Upper lobe of left lung (tissue), 6 donors: ENCODE measurements around the gene OR56A5. TPM values are rescaled to one million over a fixed set of nuclear protein-coding genes. Genes with fewer than 3 reads are reported as not detected.
"Not testable (repeated sequence)": the region's sequence is repeated elsewhere in the genome, so short reads cannot be mapped to it uniquely, and the experiment has no call there.

Experiments
- ATAC-seq, 2 donors: fragments of 200-7000 bp; cut with Tn5 transposase; one replicate each; pipeline ENCODE4 v1.9.1; 2022; ENCODE audit warnings: mild to moderate bottlenecking in 2 of 2, moderate library complexity in 2 of 2; ENCODE audit not compliant: low FRiP score in 2 of 2
- DNase-seq, 2 donors: peaks; one replicate each; pipeline ENCODE4 v3.0.0-alpha.2; 2019 to 2020
- H3K27ac ChIP-seq, 4 donors: fragments of 200-600 bp; sonication (generic); one replicate each; pipeline ENCODE4 v1.5.1; 2016 to 2019
- H3K27me3 ChIP-seq, 4 donors: fragments of 200-600 bp; sonication (generic); one replicate each; pipeline ENCODE4 v1.5.1; 2017 to 2019
- H3K36me3 ChIP-seq, 4 donors: fragments of 200-600 bp; sonication (generic); one replicate each; pipeline ENCODE4 v1.5.1; 2016 to 2019
- H3K4me1 ChIP-seq, 4 donors: fragments of 200-600 bp; sonication (generic); one replicate each; pipeline ENCODE4 v1.5.1; 2018 to 2019
- H3K4me3 ChIP-seq, 4 donors: fragments of 200-600 bp; sonication (generic); one replicate each; pipeline ENCODE4 v1.5.1; 2017 to 2019; ENCODE audit warnings: mild to moderate bottlenecking in 2 of 4, moderate library complexity in 1 of 4
- H3K9me3 ChIP-seq, 4 donors: fragments of 200-600 bp; sonication (generic); one replicate each; pipeline ENCODE4 v1.5.1; 2018 to 2019
- CTCF ChIP-seq, 6 experiments: fragments of 450-650 bp in 4 of 6; fragments of 200-600 bp in 2 of 6; sonication (generic) in 2 of 6; IDR thresholded peaks; one replicate each; pipeline ENCODE4 v1.5.1; 2016 to 2019; ENCODE audit warnings: antibody characterized with exemption in 6 of 6
- EP300 ChIP-seq, 4 donors: sonication (generic); formaldehyde crosslinking; IDR thresholded peaks; one replicate each; pipeline ENCODE4 v1.5.1; 2017; ENCODE audit warnings: antibody characterized with exemption in 4 of 4, control low read depth in 2 of 4
- POLR2A ChIP-seq, 4 donors: fragments of 450-650 bp; IDR thresholded peaks; one replicate each; pipeline ENCODE4 v1.5.1; 2016 to 2017; ENCODE audit warnings: antibody characterized with exemption in 4 of 4, mild to moderate bottlenecking in 2 of 4
- POLR2AphosphoS5 ChIP-seq, 2 donors: sonication (generic); formaldehyde crosslinking; IDR thresholded peaks; one replicate each; pipeline ENCODE4 v1.5.1; 2017; ENCODE audit warnings: antibody characterized with exemption in 2 of 2
- WGBS, 2 donors: methylation state at CpG; one replicate each; pipeline ENCODE4 v1.1.5; 2017 to 2018; 5-methylcytosine and 5-hydroxymethylcytosine counted together
- total RNA-seq, 6 donors: library from RNA; depleted of rRNA in 4 of 6; stranded (reverse); fragments of >200 nt in 4 of 6; gene quantifications; one replicate each; pipeline versions ENCODE4 v1.1.0 to v1.2.1, GENCODE V29; 2016 to 2021
- donor health status: DM: no; HTN: no; CAD: no; lungs with moderate emphysema.
- donor health status: DM: no; HTN: yes; CAD: no; lungs with severe emphysema.

Gene OR56A5
- total RNA-seq, 6 donors from 2014 or later = not detected

DNA sequence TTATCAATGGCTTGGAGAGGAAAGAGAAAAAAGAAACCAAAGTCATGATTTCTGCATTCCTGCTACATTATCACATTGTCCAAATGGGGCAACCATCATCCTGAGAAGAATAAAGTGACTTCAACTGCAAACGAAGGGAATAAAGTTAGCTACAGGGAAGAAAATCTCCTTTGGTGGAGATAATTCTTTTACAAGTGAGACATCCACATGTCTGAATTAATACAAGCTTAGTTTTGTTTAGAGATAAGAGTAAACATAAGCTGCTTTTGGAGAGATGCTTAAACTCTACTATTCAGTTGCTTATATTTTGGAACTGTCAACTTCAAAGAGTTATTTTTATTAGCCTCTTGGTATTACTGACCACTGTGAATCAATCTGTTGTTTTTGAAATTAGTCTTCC is 18.6 kb upstream of the OR56A5 start, which contains the start of gene OR52L1:
Gene OR52L1 (minus strand): TSS at position 101 of the 400 bp plus-strand sequence. CDS start 55 bp downstream, at position 46.
- TF ChIP-seq POLR2A (IDR thresholded peaks at IDR 0.05) (no peak), EP300 (IDR thresholded peaks at IDR 0.05) (no peak), POLR2AphosphoS5 (IDR thresholded peaks at IDR 0.05) (no peak), CTCF (IDR thresholded peaks at IDR 0.05) (no peak)
- Histone ChIP-seq H3K9me3 (no peaks in the 10 kb centered on the region), H3K27ac (no peak within 1 kb of the TSS), H3K36me3 (no peaks in the 10 kb centered on the region), H3K4me1 (no peaks in the 10 kb centered on the region), H3K27me3 (no peaks in the 10 kb centered on the region), H3K4me3 (no peak within 1 kb of the TSS)
- WGBS, 2 donors = 54 to 57% methylated on average over 1 of the region's 1 CpG
- ATAC-seq (no peak), DNase-seq (no peak)

GRCh38 chr11:5983443-5983842 is 15.1 kb upstream of the OR56A5 start:
- H3K4me3 ChIP-seq = no peak overlapping the region
- 46 to 56% methylated on average over 1 of the region's 1 CpG for WGBS, 2 donors
- TF ChIP-seq POLR2AphosphoS5 (IDR thresholded peaks at IDR 0.05) (no peak), EP300 (IDR thresholded peaks at IDR 0.05) (no peak), CTCF (IDR thresholded peaks at IDR 0.05) (no peak), POLR2A (IDR thresholded peaks at IDR 0.05) (no peak)
- no peak overlapping the region for H3K27ac ChIP-seq
- ATAC-seq (no peak), DNase-seq (no peak)
- no peaks in the 10 kb centered on the region for H3K4me1 ChIP-seq
- no peaks in the 10 kb centered on the region for H3K36me3 ChIP-seq
- H3K27me3 ChIP-seq = no peaks in the 10 kb centered on the region
- H3K9me3 ChIP-seq = no peaks in the 10 kb centered on the region

DNA sequence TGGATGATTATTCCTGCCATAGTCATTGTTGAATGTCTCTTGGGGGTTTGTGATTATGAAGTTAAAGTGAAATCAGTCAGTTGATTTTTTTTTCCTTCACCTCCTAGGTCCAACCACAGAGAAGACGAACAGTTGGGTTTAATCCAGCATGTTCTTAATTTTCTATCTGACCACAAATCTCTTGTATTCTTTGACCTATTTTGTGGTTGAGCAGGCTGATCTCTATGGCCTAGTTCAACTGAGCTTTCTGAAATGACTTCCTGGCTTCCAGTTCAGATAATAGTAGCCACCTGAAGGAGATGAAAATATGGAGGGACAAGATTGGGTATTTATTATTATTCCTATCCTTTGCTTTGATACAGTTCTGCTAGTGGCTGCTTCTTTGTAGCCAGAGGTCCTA is 5.2 kb upstream of the OR56A5 start:
- H3K27ac ChIP-seq = no peak overlapping the region
- no peaks in the 10 kb centered on the region for H3K9me3 ChIP-seq
- H3K27me3 ChIP-seq = no peaks in the 10 kb centered on the region
- TF ChIP-seq CTCF (IDR thresholded peaks at IDR 0.05) = no peak
- no peak for TF ChIP-seq POLR2AphosphoS5 (IDR thresholded peaks at IDR 0.05)
- TF ChIP-seq POLR2A (IDR thresholded peaks at IDR 0.05) = no peak
- no peak for TF ChIP-seq EP300 (IDR thresholded peaks at IDR 0.05)
- no peak for ATAC-seq
- H3K4me3 ChIP-seq = no peak overlapping the region
- no peaks in the 10 kb centered on the region for H3K36me3 ChIP-seq
- 50 to 67% methylated on average over 1 of the region's 1 CpG for WGBS, 2 donors
- DNase-seq = no peak
- H3K4me1 ChIP-seq = no peaks in the 10 kb centered on the region

- DNase-seq = no peak
- no peaks in the 10 kb centered on the region for H3K27me3 ChIP-seq
- H3K4me3 ChIP-seq = no peak overlapping the region
- no peaks in the 10 kb centered on the region for H3K4me1 ChIP-seq
- no peaks in the 10 kb centered on the region for H3K36me3 ChIP-seq
- no peak overlapping the region for H3K27ac ChIP-seq
- H3K9me3 ChIP-seq = peaks cover 0 to 6% (median 0%) of the 10 kb centered on the region in 4 donors
- WGBS, 2 donors = 43 to 72% methylated on average over 3 of the region's 3 CpGs
- TF ChIP-seq POLR2AphosphoS5 (IDR thresholded peaks at IDR 0.05) = no peak
- no peak for TF ChIP-seq CTCF (IDR thresholded peaks at IDR 0.05)
- TF ChIP-seq EP300 (IDR thresholded peaks at IDR 0.05) = no peak
- no peak for TF ChIP-seq POLR2A (IDR thresholded peaks at IDR 0.05)
- no peak for ATAC-seq
These were observed 586 bp downstream of the OR56A5 start for GRCh38 chr11:5967708-5968107.

DNA sequence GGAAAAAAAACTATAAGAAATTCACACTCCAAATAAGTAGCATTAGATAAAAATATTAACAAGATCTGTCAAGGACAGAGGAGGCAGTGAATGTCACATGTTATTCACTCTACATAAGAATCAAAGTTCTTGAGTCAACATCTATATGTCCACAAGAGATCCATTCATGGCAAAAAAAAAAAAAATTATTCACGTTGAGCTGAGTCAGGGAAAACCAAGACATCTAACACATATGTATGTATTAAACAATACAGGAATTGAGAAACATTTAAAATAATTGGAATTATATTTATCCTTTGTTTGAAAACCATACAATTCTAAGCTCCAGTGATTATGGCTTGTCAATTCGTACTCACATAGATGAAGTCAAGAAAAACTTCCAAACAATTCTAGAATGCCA is 1.3 kb downstream of the OR56A5 start:
- DNase-seq = no peak
- Histone ChIP-seq H3K36me3 (no peaks in the 10 kb centered on the region), H3K27me3 (no peaks in the 10 kb centered on the region), H3K9me3 (peaks cover 0 to 6% (median 0%) of the 10 kb centered on the region in 4 donors), H3K4me3 (no peak overlapping the region), H3K4me1 (no peaks in the 10 kb centered on the region), H3K27ac (no peak overlapping the region)
- no peak for ATAC-seq
- no peak for TF ChIP-seq EP300 (IDR thresholded peaks at IDR 0.05)
- no peak for TF ChIP-seq POLR2A (IDR thresholded peaks at IDR 0.05)
- TF ChIP-seq POLR2AphosphoS5 (IDR thresholded peaks at IDR 0.05) = no peak
- TF ChIP-seq CTCF (IDR thresholded peaks at IDR 0.05) = no peak
- 61 to 73% methylated on average over 2 of the region's 2 CpGs for WGBS, 2 donors

DNA sequence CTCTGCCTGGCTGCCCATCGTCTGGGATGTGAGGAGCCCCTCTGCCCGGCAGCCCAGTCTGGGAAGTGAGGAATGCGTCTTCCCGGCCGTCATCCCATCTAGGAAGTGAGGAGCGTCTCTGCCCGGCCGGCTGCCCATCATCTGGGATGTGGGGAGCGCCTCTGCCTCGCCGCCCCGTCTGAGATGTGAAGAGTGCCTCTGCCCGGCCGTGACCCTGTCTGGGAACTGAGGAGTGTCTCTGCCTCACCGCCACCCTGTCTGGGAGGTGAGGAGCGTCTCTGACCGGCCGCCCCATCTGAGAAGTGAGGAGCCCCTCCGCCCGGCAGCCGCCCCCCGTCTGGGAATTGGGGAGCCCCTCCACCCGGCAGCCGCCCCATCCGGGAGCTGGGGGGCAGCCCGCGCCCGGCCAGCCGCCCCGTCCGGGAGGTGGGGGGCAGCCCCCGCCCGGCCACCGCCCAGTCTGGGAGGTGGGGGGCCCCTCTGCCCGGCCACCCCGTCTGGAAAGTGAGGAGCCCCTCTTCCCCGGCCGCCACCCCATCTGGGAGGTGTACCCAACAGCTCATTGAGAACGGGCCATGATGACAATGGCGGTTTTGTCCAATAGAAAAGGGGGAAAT is 7.5 kb downstream of the OR56A5 start:
- ATAC-seq, H3K4me3 ChIP-seq, H3K27me3 ChIP-seq, H3K36me3 ChIP-seq, H3K27ac ChIP-seq, H3K4me1 ChIP-seq: not testable (repeated sequence)
- peaks cover 0 to 22% (median 3%) of the 10 kb centered on the region in 4 donors for H3K9me3 ChIP-seq
- WGBS, 2 donors = 98 to 99% methylated on average over 22 to 38 of the region's 40 CpGs
- peak in 1 of 2 donors; percentile 65 for DNase-seq
